C1 segment of cervical spinal cord (tissue), 14 donors: ENCODE measurements around the gene ZNF436.
A peak's percentile ranks its signal among the peaks of the same experiment; 100 is the strongest.

Experiments used
- DNase-seq, 14 donors: peaks; one replicate each; lab custom pipeline; 2025; lab: John Stamatoyannopoulos, UW

Gene ZNF436

DNA sequence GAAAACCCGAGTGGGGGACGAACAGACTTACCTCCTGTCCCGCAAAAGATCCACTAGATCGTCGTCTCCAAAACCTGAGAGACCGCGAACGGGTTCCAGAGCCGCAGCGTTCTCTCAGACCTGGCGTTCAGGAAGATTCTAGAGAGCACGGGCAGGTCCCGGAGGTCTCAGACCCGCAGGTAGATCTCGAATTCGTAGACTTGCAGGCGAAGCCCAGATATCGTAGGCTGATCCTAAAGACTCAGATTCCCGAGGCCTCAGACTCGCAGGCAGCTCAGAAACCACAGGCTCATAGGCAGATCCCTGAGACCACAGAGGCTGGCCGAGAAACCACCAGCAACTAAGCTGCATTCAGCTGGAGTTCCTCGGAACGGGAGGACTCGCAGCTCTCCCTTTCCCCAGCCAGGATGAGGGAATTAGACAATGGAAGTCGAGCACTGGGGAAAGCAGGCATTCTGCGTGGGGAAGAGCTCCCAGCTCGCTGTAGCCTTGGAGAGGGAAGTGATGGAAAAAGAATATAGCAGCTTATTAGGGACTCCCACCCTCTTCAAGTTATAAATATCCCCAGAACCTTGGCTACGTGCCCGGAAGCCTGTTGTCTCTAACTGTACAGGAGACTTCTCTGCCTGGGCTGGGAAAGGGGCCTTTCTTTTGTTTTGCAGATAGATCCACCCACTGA, at the start of gene ZNF436:
Gene ZNF436, minus strand, starts transcription at position 502 of the 679 bp plus-strand sequence. CDS start 1,831 bp downstream, outside the sequence.
- DNase-seq, result peak in 11 of 14 donors; percentile 44 to 80 (median 63)

DNA sequence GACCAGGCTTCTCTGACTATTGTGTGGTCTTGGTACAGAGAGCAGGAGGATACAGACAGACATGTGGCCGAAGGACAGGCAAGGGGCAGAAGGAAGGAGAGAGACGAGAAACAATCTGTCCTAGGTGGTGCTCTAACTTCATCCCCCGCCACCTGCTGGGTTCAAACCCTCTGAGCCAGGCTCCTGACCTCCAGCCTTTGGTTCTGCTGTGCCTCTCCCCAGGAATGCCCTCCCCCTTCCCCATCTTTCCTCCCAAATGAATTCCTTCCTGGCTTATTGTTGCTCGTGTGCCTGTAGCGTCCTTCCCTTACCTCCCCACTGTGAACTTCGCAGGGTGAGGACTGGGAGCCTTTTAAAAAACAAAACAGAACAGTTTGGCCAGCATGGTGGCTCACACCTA, 49.5 kb upstream of the ZNF436 start:
- DNase-seq, result no peak

DNA sequence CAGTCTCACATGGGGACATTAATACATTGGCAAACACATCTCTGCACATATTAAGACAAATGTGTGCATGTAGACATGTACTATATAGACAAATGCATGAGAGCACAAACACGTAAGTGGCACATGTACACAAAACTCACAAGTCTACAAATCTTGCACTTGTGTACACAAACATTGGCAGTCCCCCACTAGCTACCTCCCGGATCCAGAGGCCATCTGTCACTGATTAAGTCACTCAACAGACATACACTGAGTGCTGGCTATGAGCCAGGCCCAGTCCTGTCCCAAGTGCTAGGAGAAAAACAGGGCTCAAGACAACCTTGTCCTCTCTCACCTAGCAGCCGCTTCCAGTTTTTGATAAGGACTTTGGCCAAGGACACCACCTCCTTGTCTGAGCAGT, 47.9 kb upstream of the ZNF436 start:
- peak in 1 of 14 donors; percentile 76 for DNase-seq

DNA sequence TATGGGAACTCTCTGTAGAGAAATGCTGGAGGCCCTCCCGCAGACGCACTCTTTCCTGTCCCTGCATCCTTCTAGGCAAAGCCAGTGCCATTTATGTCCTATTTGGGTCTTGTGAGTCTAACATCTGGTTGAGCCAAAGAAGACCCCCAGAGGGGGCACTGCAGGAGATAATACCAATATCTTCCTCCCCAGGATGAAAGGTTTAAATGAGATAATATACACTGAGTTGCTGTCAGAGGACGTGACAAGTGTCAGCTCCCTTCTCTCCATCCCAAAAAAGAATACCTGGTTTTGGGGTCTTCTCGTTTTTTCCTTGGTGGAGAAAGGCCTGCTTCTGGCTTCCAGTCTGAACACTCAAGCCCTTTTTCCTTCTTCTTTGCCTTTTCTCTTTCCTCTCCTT, 47.3 kb upstream of the ZNF436 start:
- DNase-seq, result no peak

DNA sequence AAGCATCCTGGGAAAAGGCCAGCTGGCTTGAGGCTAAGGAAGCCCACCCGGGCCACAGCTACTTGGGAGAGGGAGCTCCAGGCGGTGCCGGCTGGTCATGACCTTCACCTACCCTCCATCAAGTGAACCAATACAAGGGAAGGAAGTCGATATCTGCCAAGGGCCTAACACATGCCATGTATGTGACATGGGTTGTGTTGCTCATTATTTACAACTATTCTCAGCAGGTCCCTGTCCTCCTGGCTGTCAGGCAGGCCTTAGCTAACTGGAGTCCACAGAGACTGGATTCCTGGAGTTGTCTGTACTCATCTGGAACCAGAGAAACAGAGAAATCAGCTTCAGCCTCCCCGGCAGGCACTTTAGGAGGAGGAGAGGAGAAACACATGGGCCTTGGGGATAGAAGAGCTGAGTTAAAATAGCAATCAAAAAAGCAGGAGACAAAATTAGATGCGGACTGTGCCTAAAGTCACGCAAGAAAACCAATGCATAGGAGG, 39.2 kb upstream of the ZNF436 start:
- DNase-seq, result no peak

DNA sequence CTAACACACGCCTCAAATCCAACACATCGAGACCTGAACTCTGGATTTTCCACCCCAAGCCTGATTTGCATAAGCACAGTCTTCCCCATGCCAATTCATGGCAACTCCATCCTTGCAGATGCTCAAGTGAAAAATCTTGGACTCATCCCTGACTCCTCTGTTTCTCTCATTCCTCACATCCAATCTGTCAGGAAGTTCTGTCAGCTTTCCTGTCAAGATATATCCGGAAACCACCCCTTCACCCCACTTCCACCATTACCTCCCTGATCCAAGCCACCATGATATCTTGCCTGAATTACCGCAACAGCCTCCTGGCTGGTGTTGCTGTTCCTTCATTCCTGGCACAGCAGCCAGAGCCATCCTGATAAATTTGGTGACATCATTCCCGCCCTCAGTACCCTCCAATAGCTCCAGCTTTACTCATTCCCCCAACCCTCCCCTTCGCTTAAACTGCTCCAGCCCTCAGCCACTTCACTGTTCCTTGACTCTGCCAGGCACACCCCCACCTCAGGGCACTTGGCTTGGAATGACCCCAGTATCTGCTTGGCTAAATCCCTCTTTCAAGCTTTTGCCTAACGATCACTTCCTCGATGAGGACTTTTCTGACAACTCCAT, 37.5 kb upstream of the ZNF436 start:
- DNase-seq, result no peak

DNA sequence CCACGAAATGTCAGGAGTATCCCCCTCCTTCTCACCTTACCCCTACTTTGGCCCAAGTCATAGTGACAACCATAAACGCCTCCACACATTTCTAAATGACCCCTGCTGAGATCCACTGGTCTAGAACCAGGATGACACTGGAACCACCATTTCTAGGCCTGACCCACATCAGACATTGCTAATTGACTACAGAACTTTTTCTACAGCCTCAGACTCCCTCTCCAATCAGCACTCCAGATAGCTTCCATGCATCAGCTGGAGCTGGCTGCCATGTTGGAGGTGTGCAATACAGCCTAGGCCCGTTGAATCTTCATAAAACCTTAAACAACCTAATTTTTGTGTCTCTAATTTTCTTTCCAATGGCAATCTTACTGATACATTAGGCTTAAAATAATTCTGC, 36.3 kb upstream of the ZNF436 start:
- DNase-seq, result no peak

DNA sequence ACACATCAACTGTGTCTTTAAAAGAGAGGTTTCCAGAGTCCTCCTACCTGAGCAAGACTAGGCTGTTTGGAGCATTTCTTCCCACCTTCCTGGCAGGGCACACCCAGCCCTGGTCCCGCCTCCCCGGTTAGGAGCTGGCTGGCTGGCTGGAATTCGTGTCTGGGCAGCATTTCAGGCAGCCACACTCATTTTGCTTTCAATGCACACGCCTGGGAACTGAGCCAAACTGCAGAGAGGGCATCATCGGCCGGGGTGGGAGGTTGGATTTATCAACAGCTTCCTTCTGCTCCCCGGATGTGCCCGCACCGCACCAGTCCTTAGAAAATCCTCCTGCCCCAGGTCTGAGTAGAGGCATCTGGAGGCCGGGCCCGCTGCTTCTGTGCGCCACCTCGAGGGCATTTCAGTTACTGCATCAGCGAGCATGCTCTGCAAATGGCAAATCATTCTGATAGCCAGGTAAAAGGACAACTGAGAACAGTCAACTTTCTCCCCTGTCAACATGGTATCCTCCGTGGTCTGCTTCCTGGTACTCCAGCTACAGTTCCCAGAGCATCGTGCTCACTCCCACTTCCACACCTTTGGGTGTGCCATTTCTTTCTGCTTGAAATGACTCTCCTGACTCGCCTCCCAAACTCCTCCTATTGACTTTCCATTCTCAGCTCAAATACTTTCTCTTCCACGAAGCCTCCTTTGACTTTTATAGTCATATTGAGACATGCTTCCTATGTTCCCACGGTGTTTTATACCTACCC, 34.3 kb upstream of the ZNF436 start:
- peak in 13 of 14 donors; percentile 18 to 85 (median 69) for DNase-seq

DNA sequence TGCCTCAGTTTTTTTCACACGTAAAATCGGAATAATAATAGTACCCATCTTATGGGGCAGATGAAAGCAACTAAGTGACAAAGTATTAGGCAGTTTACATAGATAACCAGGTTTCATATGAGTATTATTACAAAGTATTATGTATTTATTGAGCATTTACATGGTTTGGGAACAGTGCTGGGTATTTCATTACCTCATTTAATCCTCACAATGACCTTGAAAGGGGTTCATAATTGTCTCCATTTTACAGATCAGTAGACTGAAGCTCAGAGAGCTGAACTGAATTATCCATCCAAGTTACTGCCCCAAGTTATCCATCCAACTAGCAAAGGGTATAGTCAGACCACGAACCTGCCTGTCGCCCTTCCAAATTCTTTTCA, 33.7 kb upstream of the ZNF436 start:
- no peak for DNase-seq

DNA sequence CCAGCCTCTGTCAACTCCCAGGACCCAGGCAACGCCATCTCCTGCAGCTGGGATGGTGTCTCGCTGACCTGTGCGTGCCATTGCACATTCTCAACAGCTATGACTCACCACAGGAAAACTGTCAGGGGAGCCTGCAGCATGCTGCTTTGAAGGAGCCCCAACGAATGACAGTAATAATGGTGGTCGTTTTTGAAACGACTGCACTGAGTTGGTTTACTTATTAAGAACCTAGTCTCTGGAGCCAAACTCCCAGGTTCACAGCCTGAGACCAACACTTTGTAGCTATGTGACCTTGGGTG, 33.4 kb upstream of the ZNF436 start:
- no peak for DNase-seq

DNA sequence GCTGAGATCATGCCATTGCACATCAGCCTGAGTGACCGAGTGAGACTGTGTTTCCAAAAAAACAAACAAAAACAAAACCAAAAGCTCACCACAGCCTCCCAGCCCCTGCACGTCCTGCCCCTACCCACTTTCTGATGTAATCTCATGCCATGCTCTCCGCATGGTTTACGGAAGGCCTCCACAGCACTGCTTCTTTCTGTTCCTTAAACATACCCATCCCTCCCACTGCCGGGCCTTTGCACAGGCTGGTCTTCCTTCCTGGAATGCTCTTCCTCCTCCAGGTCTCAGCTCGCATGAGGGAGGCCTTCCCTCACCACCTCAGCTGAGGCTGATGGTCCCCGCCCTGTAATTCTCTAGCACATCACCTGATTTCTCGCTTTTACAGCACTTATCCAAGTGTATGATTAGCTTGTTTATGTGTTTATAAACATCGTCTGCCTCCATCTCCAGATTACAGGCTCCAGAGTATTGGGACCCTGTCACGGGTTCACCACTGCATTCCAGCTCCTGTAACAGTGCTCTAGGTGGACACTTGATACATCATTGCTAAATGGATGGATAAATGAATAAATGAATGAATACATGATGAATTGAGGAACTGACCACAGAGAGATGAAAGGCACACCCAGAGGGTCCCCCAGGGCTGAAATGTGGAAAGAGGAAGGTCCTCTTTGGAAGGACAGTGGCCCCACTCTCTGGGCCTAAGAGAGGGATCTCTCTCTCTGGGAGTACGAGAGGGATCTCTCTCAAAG, 32.8 kb upstream of the ZNF436 start:
- DNase-seq, result peak in 1 of 14 donors; percentile 33

DNA sequence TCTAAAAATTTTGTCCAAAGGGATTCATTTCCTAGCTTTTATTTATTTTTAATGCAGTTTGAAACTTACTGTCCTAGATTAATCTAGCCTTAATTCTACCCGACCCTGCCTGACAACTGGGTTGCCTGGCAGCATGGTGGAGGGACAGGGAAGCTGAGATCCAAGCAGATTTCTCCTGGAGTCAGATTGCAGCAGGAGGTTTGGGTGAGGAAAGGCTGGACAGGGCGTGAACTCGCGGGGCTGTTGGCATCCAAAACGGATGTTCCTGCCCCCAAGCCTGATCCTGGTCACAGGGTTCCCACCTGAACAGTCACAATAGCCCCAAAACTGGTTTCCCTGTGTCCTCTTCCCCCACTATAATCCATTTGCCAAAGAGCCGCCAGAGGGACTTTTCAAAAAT, 31.7 kb upstream of the ZNF436 start:
- DNase-seq, result no peak

DNA sequence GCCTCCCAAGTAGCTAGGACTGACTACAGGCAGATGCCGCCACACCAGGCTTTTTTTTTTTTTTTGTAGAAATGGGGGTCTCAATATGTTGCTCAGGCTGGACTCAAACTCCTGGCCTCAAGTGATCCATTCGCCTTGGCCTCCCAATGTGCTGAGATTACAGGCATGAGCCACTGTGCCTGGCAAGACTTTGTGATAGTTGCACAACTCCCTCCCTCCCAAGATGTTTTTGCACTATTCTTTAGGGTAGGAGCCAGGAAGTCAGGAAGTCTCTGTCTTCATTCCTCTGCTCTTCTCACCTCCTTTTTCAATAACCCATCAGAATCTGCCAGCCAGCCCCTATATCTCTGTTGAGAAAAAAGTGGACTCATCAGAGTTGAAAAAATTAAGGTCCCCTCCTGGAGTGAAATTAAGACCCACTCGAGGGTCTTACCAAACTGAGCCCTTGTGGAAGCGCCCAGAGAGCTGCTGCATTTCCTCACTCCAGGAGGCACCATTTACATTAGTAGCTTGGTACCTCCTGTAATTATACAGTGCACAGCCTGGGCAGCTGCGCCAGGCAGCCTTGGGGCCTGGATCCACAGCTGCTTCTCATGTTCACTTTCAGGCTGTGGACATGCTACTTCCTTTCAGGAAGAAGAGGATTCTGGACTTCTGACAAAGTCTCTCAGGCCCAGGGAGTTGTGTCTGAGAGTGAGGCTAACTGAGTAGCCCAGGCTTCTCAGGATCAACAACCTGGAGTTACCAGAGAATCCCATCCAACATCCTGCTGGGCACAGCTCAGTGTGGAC, 30.9 kb upstream of the ZNF436 start:
- no peak for DNase-seq

DNA sequence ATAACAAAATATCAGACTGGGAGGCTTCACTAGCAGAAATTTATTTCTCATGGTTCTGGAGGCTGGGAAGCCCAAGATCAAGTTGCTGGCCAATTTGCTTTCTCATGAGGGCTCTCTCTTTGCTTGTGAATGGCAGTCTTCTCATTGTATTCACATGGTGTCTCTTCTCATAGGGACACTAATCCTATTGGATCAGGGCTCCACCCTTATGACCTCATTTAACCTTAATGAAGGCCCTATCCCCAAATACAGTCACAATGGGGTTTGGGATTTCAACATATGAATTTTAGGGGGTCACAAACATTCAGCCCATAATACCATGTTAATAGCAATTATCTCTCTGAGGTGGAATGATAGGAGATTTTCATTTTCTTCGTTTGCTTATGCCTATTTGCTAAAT, 29.6 kb upstream of the ZNF436 start:
- DNase-seq, result no peak

DNA sequence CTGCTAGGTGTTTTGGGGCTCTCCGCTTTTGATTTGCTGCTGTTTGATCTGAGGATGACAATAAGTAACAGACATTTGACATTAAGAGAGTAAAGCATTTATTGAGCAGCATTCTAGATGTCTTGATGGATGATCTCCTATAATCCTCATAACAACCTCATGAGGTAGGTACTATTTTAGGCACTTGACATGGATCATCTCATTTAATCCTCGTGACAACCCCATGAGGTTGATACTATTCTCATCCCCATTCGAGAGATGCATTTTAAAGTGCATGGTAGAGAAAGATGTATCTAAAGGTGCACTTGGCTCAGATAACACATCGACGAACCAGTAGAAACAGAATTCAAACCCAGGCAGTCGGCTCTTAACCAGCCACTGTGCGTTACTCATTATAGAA, 28.3 kb upstream of the ZNF436 start:
- DNase-seq, result no peak

DNA sequence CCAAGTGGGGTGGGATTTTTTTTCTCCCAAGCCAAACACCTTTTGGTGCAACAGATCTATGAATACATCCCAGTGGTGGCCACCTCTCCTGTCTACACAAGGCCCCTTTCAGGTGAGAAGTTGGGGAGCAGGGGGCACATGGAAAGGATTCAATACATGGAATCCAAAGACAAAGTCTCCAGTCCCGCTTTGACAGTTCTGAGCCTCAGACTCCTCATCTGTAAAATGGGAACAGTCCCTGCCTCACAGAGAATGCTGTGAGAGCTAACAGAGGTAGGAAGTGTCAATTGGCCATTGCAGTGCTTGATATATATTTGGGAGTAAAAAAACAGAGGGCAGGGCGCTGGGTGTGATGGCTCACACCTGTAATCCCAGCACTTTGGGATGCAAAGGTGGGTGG, 26.7 kb upstream of the ZNF436 start:
- DNase-seq, result no peak

DNA sequence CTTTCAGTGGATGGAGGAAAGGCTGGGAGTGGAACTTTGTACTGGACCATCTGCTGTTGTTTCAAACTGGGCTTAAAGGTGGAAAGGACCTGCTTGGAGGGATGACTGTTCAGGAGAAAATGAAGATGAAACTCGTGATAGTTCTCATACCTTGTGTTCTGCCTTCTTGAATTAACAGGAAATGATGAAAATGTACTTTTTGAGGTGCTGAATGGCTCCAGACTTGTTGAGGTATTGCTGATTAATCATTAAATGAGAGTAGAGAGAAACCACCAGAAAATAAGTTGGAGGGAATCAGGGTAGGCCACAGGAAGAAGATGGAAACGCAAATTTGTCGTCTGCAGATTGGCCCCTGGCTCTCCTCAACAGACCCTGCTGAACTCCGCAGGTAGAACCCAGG, 26.2 kb upstream of the ZNF436 start:
- no peak for DNase-seq

DNA sequence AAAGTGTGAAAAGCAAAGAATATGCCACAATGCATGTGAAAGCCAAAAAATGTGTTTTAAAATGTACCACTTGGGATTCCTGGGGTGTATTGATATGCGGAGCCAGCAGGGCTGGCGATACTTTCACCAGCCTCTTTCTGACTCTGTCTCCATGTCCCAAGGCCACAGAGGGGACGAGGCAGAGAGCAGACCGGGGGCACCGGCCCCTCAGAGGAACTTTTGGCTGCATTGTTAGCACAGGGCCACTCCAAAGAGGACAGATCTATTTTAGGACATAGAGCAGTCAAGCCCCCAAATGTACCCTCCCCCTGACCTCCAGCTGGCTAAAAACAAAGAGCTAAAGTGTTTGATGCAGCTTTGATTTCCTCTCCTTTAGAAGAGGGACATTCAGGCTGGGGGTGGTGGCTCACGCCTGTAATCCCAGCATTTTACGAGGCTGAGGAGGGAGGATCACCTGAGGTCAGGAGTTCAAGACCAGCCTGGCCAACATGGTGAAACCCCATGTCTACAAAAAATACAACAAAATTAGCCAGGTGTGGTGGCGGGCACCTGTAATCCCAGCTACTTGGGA, 25.6 kb upstream of the ZNF436 start:
- peak in 2 of 14 donors; percentile 15 to 28 for DNase-seq

DNA sequence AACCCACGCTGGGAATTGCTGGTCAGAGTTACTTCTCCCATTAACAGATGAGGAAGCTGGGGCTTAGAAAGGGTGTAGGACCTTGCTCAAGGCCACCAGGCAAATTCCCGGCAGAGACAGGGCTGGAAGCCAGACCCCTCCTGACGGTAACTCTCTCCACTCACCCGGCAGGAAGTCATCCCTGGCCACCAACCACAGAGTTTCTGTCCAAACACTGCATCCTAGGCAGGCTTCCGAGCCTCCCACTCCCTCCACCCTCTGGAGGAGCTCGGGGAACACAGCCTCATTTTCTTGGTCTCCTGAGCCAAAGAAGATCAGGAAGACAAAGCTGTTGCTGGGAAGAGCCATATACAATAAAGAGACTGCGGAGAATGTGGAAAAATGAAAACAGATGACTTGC, 25.0 kb upstream of the ZNF436 start:
- DNase-seq, result peak in 9 of 14 donors; percentile 7 to 86 (median 36)

DNA sequence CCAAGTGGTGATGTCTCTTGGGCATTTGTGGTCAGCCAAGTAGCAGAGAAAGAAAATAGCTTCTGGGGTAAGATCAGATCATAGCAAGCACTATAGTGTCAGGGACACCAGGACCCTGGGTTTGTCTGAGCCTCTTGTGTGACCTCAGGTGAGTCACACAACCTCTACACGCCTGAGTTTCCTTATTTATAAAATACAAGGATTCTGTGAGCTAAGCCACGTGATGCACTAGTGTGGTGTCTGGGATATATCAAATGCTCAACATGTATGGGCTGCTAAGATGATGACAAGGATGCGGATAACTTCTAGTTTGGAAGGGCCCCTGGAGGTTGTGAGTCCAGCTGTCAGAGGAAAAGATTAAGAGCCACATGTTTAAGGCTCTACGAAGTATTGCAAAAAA, 24.5 kb upstream of the ZNF436 start:
- DNase-seq, result no peak

DNA sequence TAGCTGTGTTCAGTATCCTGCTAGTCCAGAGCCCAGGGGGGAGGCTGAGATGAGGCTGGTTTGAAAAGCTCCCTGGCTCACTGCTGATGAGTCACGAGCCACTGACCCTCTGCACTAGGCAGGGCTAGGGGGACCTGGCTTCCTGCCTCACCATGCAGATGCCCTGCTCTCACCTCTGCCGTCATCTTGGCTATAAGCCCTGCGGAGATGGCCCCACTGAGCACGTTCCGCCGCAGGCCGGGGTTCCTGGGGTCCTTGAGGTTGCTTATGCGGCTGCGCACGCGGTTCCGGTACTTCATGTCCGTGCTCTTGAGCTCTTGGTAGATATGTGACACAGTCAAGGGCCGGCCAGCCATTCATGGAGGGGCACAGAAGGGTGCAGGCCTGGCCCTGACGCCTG, 24.1 kb upstream of the ZNF436 start:
- DNase-seq, result no peak
